ENCODE results near the gene SND1. TPM values are rescaled to one million over a fixed set of nuclear protein-coding genes. Genes with fewer than 3 reads are reported as not detected.
A peak's percentile ranks its signal among the peaks of the same experiment; 100 is the strongest.
"Not testable (repeated sequence)": the region's sequence is repeated elsewhere in the genome, so short reads cannot be mapped to it uniquely, and the experiment has no call there.

SND1 gene
- total RNA-seq, 1 experiment from 2014 or later = 172 TPM

DNA sequence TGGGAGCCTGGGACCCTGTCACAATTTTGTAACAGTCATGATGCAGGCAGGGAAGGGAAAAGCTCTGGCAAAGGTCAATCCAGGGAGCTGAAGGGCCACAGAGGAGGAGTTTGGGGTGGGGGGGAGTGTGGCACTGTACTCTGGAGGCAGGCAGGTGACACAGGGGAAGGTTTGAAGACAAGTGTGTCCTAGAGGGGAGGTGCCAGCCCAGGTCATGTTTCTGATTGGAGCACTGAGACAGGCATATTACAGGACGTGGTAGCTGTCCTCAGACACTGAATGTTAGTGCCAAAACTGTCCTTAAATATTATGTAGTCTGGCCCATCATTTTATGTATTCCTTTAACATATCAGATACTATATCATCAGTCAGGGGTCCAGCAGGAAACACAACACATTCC lies 454.8 kb downstream of the SND1 start:
- peaks cover 42% of the 10 kb centered on the region for H3K27me3 ChIP-seq (replicated peaks)
- H3K9me3 ChIP-seq (replicated peaks) = peaks cover 5% of the 10 kb centered on the region
- DNase-seq (ENCODE audit: low read depth in 1 of 2, low spot score in 2 of 2) = no peak
- H3K4me1 ChIP-seq (replicated peaks) = peaks cover 12% of the 10 kb centered on the region
- H3K36me3 ChIP-seq = no peaks in the 10 kb centered on the region
- H3K4me3 ChIP-seq = no peak overlapping the region
- H3K27ac ChIP-seq = no peak overlapping the region

DNA sequence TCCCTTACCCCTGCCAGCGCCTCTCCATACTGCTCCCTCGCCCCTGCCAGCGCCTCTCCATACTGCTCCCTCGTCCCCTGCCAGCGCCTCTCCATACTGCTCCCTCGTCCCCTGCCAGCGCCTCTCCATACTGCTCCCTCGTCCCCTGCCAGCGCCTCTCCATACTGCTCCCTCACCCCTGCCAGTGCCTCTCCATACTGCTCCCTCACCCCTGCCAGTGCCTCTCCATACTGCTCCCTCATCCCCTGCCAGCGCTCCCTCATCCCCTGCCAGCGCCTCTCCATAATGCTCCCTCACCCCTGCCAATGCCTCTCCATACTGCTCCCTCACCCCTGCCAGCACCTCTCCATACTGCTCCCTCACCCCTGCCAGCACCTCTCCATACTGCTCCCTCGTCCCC lies 455.5 kb downstream of the SND1 start:
- Histone ChIP-seq H3K27me3 (replicated peaks) (peaks cover 39% of the 10 kb centered on the region), H3K4me1 (replicated peaks) (peaks cover 12% of the 10 kb centered on the region)
- not testable (repeated sequence) for H3K9me3 ChIP-seq (replicated peaks); H3K36me3 ChIP-seq; H3K4me3 ChIP-seq; H3K27ac ChIP-seq; DNase-seq (ENCODE audit: low read depth in 1 of 2, low spot score in 2 of 2)

DNA sequence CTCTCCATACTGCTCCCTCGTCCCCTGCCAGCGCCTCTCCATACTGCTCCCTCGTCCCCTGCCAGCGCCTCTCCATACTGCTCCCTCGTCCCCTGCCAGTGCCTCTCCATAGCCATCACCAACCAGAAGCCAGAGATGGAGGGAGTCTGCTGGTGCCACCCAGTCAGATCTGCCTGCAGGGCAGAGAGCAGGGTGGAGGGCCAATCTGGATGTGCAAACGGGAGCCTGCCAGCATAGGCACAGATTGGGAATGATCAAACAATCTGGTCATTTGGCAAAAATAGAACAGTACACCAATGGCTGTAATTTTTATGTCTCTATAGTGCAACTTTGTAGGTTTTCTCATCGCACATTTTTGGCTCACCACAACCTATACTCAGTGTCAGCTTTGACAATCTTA lies 456.1 kb downstream of the SND1 start:
- peaks cover 5% of the 10 kb centered on the region for H3K9me3 ChIP-seq (replicated peaks)
- no peak overlapping the region for H3K27ac ChIP-seq
- H3K4me3 ChIP-seq = no peak overlapping the region
- H3K36me3 ChIP-seq = no peaks in the 10 kb centered on the region
- H3K27me3 ChIP-seq (replicated peaks) = peaks cover 33% of the 10 kb centered on the region
- DNase-seq (ENCODE audit: low read depth in 1 of 2, low spot score in 2 of 2) = no peak
- peaks cover 12% of the 10 kb centered on the region for H3K4me1 ChIP-seq (replicated peaks)

DNA sequence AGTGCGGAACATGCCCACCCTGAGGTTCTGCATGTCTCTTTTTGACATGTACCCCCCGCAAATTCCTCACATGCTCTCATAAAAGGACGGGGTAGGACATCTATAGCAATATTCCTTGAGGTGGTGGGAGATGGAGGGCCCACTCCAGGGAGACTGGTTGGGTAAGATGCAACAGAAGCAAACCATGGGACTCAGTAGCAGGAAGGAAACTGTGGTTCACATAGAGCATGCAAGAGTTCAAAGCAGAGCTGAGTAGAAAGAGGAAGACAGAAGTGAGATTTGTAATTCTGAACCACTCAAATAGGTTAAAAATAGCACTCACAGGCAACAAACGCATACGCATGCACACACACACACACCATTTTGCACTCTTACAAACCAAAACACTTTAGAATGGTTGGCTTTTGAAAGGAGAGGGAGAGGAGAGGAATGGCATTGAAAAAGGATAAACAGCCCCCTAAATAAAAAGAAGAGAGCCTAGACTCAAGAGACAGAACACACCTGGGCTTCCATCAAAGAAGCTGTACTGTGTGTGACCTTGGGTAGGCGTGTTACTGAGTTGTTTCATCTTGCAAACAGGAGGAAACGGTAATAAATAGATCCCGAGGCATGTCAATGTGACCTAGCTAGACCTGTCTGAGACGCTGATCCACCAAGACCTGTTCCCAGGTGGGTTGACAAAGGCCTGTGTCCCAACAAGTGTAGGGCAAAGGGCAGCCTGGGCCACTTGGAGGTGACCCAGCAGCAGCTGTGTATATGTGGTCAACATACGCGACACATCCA lies 456.8 kb downstream of the SND1 start:
- no peak for DNase-seq (ENCODE audit: low read depth in 1 of 2, low spot score in 2 of 2)
- no peaks in the 10 kb centered on the region for H3K36me3 ChIP-seq
- no peak overlapping the region for H3K4me3 ChIP-seq
- H3K9me3 ChIP-seq (replicated peaks) = no peaks in the 10 kb centered on the region; the same call in 1 of the 2 replicates
- no peak overlapping the region for H3K27ac ChIP-seq
- peaks cover 26% of the 10 kb centered on the region for H3K27me3 ChIP-seq (replicated peaks)
- H3K4me1 ChIP-seq (replicated peaks) = peaks cover 6% of the 10 kb centered on the region

DNA sequence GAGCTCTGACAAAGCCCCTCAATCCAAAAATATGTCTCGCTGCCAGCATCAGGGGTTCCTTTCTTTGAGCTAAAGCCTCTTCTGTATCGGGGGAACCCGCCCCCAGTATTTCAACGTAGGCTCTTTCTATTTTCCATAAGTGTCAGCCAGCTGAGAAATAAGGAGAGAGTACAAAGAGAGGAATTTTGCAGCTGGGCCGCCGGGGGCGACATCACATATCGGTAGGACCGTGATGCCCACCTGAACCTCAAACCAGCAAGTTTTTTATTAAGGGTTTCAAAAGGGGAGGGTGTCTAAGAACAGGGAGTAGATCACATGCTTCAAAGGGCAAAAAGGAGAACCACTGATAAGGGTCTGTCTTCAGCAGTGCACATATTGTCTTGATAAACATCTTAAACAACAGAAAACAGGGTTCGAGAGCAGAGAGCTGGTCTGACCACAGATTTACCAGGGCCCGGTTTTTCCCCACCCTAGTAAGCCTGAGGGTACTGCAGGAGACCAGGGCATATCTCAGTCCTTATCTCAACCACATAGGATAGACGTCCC lies 457.5 kb downstream of the SND1 start:
- H3K27ac ChIP-seq; H3K4me3 ChIP-seq; H3K4me1 ChIP-seq (replicated peaks); H3K9me3 ChIP-seq (replicated peaks); H3K36me3 ChIP-seq; DNase-seq (ENCODE audit: low read depth in 1 of 2, low spot score in 2 of 2): not testable (repeated sequence)
- H3K27me3 ChIP-seq (replicated peaks) = peaks cover 23% of the 10 kb centered on the region

DNA sequence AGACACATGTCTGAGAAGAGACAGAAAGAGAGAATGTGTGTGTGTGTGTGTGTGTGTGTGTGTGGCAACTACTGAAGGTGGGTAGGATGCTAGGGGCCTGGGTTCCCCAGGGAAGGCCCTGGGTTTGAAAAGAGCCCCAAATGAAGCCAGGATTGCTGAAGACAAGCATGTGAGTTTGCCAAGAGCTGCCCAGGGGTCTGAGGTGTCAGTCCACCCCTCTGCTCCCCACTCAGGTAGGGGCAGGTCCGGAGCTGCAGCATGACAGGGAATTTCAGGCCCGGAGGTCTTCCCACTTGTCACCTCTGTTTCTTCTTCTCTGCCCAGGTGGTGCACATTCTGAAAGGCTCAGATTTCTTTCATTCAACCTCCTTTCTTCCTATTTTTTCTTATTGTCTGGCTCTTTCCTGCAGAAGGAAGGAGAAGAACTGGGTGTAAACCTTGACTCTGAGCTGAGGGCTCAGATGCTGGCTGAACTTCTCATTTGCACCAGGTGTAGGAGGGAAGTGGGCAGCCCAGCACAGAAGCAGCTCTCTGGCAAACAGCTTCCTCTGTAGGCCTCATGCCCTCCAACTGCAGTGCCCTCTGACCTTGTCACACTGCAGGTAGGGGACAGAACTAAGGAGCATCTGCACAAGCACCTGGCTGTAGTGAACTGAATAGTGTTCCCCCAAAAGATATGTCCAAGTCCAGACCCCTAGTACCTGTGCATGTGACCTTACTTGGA lies 458.8 kb downstream of the SND1 start:
- peaks cover 14% of the 10 kb centered on the region; the same call in 1 of the 2 replicates for H3K27me3 ChIP-seq (replicated peaks)
- H3K9me3 ChIP-seq (replicated peaks) = no peaks in the 10 kb centered on the region
- DNase-seq (ENCODE audit: low read depth in 1 of 2, low spot score in 2 of 2) = no peak
- H3K27ac ChIP-seq = no peak overlapping the region
- peaks cover 9% of the 10 kb centered on the region for H3K4me1 ChIP-seq (replicated peaks)
- no peaks in the 10 kb centered on the region for H3K36me3 ChIP-seq
- no peak overlapping the region for H3K4me3 ChIP-seq

DNA sequence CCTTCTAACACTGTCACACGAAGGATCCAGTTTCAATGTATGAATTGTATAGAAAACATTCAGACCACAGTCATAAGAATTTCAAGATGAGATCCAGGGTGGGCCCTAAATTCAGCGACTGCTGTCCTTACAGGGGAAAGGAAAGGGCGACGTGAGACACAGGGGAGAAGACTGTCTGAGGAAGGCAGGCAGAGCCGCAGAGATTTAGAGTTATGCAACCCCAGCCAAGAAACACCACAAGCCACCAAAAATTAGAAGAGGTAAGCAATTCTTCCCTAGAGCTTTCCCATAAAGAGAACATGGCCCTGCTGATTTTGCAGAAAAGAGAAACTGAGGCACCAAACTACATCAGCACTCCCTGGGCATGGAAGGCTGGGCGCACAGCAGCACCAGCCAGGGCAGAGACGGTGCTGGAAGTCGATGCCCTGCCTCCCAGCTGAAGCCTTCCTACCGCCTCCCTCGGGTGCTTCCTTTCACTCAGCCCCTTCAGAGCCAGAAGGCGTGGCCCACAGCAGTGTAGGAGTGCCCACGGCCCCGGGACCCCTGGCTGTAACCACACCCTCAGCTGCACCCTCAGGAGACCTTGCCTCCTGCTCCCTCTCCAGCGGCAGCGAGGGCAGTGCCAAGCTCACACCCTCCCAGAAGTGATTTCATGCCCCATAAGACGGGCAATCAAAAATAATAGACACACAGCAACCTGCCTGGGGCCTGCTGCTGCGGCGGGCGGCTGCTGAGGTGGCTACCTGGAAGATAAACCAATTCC lies 460.2 kb downstream of the SND1 start:
- Histone ChIP-seq H3K4me3 (no peak overlapping the region), H3K27ac (no peak overlapping the region), H3K4me1 (replicated peaks) (peaks cover 9% of the 10 kb centered on the region), H3K9me3 (replicated peaks) (no peaks in the 10 kb centered on the region), H3K36me3 (no peaks in the 10 kb centered on the region), H3K27me3 (replicated peaks) (peaks cover 14% of the 10 kb centered on the region; the same call in 1 of the 2 replicates)
- DNase-seq (ENCODE audit: low read depth in 1 of 2, low spot score in 2 of 2) = no peak

DNA sequence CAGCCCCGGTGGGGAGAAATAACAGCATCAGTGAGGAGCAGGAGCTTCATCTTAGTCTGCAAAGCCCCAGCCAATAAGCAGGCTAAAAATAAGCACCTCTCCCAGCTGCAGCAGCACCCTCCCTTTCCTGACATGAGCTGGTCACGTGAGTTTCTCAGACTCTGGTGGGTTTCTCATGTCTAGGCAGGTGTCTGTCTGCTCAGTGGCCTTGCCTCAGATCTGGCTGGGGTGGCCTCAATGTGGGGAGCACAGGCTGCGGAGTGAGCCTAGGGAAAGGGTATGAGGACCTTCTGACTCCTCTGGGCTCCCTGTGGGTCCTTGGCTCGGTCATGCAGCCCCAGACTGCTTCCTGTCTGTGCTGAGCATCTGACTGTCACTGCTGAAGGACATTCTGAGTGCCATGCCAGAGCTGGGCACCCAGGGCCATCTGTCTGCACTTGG lies 460.8 kb downstream of the SND1 start:
- Histone ChIP-seq H3K27ac (no peak overlapping the region), H3K9me3 (replicated peaks) (no peaks in the 10 kb centered on the region), H3K4me3 (no peak overlapping the region), H3K36me3 (no peaks in the 10 kb centered on the region), H3K4me1 (replicated peaks) (peaks cover 9% of the 10 kb centered on the region), H3K27me3 (replicated peaks) (peaks cover 14% of the 10 kb centered on the region; the same call in 1 of the 2 replicates)
- DNase-seq (ENCODE audit: low read depth in 1 of 2, low spot score in 2 of 2) = no peak

DNA sequence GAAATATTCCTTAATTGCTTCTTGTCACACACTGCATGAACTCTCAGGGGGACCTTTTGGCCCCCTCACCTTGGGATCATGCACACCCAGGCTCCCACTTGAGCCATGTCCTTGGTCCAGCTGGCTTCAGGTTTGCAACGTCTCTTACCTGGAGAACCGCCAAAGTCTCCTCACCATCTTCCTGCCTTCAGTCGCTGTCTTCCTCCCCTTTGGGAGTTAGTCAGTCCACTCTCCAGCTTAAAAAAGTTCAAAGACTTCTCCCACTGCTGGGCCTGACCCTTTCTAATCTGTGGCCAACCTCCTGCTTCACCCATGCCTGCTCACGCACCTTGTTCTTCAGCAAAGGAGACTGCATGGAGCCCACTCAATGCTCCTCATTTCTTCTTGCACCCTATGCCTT lies 461.8 kb downstream of the SND1 start:
- H3K36me3 ChIP-seq = no peaks in the 10 kb centered on the region
- H3K9me3 ChIP-seq (replicated peaks) = no peaks in the 10 kb centered on the region
- no peak overlapping the region for H3K27ac ChIP-seq
- H3K4me3 ChIP-seq = no peak overlapping the region
- DNase-seq (ENCODE audit: low read depth in 1 of 2, low spot score in 2 of 2) = peak in 1 of 2 experiments; percentile 16
- peaks cover 7% of the 10 kb centered on the region; the same call in 1 of the 2 replicates for H3K27me3 ChIP-seq (replicated peaks)
- peaks cover 9% of the 10 kb centered on the region for H3K4me1 ChIP-seq (replicated peaks)

DNA sequence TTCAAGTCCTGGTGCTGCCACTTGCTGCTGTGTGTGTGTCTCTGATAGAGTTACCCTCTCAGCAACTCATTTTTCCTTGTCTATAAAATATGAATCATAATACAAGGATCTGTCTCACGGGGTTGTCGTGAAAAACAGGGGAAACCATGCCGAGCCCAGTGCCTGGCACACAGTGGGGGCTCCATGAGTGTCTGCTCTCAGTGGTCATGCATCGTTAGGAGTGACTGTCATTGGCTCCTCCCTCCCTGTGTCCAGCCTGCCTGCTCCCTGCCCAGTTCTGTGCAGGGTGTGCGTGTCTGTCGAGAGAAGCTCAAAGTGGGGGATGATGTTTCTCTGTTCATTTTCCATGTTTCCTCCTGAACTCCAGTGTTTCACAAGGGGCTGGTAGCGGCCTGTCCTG lies 462.8 kb downstream of the SND1 start:
- Histone ChIP-seq H3K4me3 (no peak overlapping the region), H3K9me3 (replicated peaks) (no peaks in the 10 kb centered on the region), H3K27ac (no peak overlapping the region), H3K4me1 (replicated peaks) (peaks cover 9% of the 10 kb centered on the region), H3K27me3 (replicated peaks) (peaks cover 4% of the 10 kb centered on the region; the same call in 1 of the 2 replicates), H3K36me3 (no peaks in the 10 kb centered on the region)
- DNase-seq (ENCODE audit: low read depth in 1 of 2, low spot score in 2 of 2) = peak in 1 of 2 experiments; percentile 27

DNA sequence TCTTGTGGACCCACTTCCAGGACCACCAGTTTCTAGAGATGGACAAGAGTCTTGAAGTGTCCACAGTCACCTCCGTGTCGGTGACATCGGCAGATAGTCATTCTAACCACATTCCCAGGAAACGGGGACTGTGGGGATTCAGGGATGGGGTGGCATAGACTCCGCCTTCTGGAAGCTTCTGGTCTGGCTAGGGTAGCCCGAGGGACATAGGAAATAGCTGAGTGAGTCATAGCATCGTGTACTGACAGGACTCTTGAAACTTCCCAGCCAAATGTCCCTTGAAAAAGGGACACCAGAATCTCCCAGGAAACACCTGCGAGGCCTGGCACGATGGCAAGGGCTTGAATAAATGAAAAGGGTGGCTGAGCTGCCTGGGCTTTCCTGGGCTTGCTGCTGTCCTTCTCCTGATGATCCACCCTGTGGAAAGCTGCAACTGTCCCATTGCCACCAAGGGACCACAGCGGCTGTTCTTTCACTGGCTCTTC lies 463.4 kb downstream of the SND1 start:
- DNase-seq (ENCODE audit: low read depth in 1 of 2, low spot score in 2 of 2) = peak in 1 of 2 experiments; percentile 47
- no peaks in the 10 kb centered on the region for H3K9me3 ChIP-seq (replicated peaks)

DNA sequence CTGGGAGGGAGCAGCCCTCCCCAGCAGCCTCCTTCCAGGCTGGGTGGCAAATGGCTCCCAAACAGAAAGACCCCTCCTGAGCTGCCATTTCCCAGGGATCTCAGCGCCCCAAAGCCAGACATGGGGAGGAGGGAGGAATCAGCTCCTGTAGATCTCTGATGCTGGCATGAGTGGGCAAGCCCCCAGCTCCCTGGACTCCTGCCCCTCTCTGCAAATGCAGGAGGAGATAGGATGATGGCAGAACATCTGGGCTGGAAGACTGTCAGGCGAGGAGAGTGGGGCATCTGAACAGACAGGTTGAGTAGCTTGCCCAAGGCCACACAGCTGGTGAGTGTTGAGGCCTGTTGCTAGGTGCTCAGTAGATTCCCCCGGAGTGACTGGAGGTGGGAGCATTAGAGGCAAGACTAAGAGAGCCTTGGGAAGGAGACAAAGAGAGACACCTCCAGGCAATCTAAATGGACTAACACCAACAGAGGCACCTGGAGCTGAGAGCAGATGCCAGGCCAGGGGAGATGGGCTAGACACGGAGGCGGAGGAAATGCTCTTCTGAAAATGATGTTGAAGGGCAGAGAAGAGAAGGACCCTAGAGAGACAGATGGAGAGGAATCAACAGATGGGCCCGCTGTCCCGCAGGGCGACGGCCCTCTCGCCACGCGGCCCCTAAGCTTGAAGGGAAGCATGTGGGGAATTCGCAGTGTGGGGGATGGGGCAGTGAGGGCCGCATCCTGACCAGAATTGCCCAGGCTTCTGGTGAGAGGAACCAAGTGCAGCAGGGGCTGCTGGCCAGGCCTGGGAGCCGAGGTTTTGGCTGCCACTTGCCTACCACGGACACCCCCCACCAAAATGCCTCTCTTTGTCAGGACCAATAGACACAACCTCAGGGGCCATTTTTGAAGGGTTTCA lies 464.1 kb downstream of the SND1 start:
- peaks cover 8% of the 10 kb centered on the region; the same call in 1 of the 2 replicates for H3K27me3 ChIP-seq (replicated peaks)
- H3K9me3 ChIP-seq (replicated peaks) = no peaks in the 10 kb centered on the region
- peaks cover 9% of the 10 kb centered on the region for H3K4me1 ChIP-seq (replicated peaks)
- no peak overlapping the region for H3K27ac ChIP-seq
- H3K36me3 ChIP-seq = no peaks in the 10 kb centered on the region
- DNase-seq (ENCODE audit: low read depth in 1 of 2, low spot score in 2 of 2) = peak in 1 of 2 experiments; percentile 30
- H3K4me3 ChIP-seq = no peak overlapping the region

More for the DNA sequence above, 463.4 kb downstream of the SND1 start:
- H3K27ac ChIP-seq = no peak overlapping the region
- no peak overlapping the region for H3K4me3 ChIP-seq
- H3K27me3 ChIP-seq (replicated peaks) = peaks cover 4% of the 10 kb centered on the region; the same call in 1 of the 2 replicates
- peaks cover 9% of the 10 kb centered on the region for H3K4me1 ChIP-seq (replicated peaks)
- no peaks in the 10 kb centered on the region for H3K36me3 ChIP-seq
